GM18507 (cell line): Measurements from ENCODE around the gene CACNA1E.

Experiments used
- DNase-seq: peaks from one replicate; pipeline ENCODE4 v3.0.0; 2011; ENCODE audit warnings: low read depth; ENCODE audit not compliant: insufficient read length; ENCODE audit errors: extremely low spot score
- FAIRE-seq: peaks from 2 replicates; lab custom pipeline; 2011; peaks lifted over from hg19 to GRCh38; lab: Jason Lieb, UNC

CACNA1E gene

GRCh38 chr1:181482521-181483284 lies 614 bp upstream of the CACNA1E start:
- DNase-seq (no peak), FAIRE-seq (peak; percentile 33)

- DNase-seq = no peak
- no peak for FAIRE-seq
Observed at GRCh38 chr1:181484821-181485220, 1.5 kb downstream of the CACNA1E start.

GRCh38 chr1:181485287-181486097 lies 2.2 kb downstream of the CACNA1E start:
- FAIRE-seq = peak; percentile 77
- DNase-seq = no peak

GRCh38 chr1:181486098-181486420 lies 2.7 kb downstream of the CACNA1E start:
- no peak for FAIRE-seq

GRCh38 chr1:181488866-181489265 lies 5.5 kb downstream of the CACNA1E start:
- no peak for FAIRE-seq
- DNase-seq = no peak

More at GRCh38 chr1:181486098-181486420, 2.7 kb downstream of the CACNA1E start:
- DNase-seq = no peak

- DNase-seq = no peak
- FAIRE-seq = no peak
Observed at GRCh38 chr1:181490276-181490675, 7.0 kb downstream of the CACNA1E start.

GRCh38 chr1:181490740-181491712 lies 7.7 kb downstream of the CACNA1E start:
- FAIRE-seq = no peak
- no peak for DNase-seq

- no peak for FAIRE-seq
Observed at GRCh38 chr1:181493166-181493565, 9.8 kb downstream of the CACNA1E start.

GRCh38 chr1:181493885-181494284 lies 10.6 kb downstream of the CACNA1E start:
- no peak for FAIRE-seq

More at GRCh38 chr1:181493166-181493565, 9.8 kb downstream of the CACNA1E start:
- DNase-seq = no peak

GRCh38 chr1:181496759-181497158 lies 13.4 kb downstream of the CACNA1E start:
- FAIRE-seq (no peak), DNase-seq (no peak)

More at GRCh38 chr1:181493885-181494284, 10.6 kb downstream of the CACNA1E start:
- no peak for DNase-seq

- FAIRE-seq = peak; percentile 36
Observed at GRCh38 chr1:181497870-181498269, 14.6 kb downstream of the CACNA1E start.

GRCh38 chr1:181499825-181500224 lies 16.5 kb downstream of the CACNA1E start:
- no peak for FAIRE-seq
- no peak for DNase-seq

More at GRCh38 chr1:181497870-181498269, 14.6 kb downstream of the CACNA1E start:
- DNase-seq = no peak

- FAIRE-seq (no peak), DNase-seq (no peak)
Observed at GRCh38 chr1:181500636-181501035, 17.3 kb downstream of the CACNA1E start.

- FAIRE-seq = no peak
- no peak for DNase-seq
Observed at GRCh38 chr1:181501612-181502011, 18.3 kb downstream of the CACNA1E start.

- DNase-seq = no peak
- FAIRE-seq = no peak
Observed at GRCh38 chr1:181503171-181503810, 20.0 kb downstream of the CACNA1E start.

- DNase-seq (no peak), FAIRE-seq (no peak)
Observed at GRCh38 chr1:181504399-181504842, 21.1 kb downstream of the CACNA1E start.

GRCh38 chr1:181506563-181507353 lies 23.4 kb downstream of the CACNA1E start:
- DNase-seq (no peak), FAIRE-seq (peak; percentile 84)

- DNase-seq = no peak
- peak; percentile 90 for FAIRE-seq
Observed at GRCh38 chr1:181508486-181509165, 25.3 kb downstream of the CACNA1E start.
